Fibroblast of lung (primary cell): ENCODE measurements around the gene PRAMEF8. TPM values are rescaled to one million over a fixed set of nuclear protein-coding genes. Genes with fewer than 3 reads are reported as not detected.
"Not testable (repeated sequence)": the region's sequence is repeated elsewhere in the genome, so short reads cannot be mapped to it uniquely, and the experiment has no call there.

ENCODE experiments used
- DNase-seq, 2 donors: peaks; one replicate each; pipeline versions ENCODE4 v3.0.0 to v3.0.0-alpha.2; 2010; ENCODE audit warnings: low read depth in 2 of 2
- H2AFZ ChIP-seq: 2 replicates; pipeline ENCODE4 v1.5.1; 2012; ENCODE audit warnings: low read length, control low read depth, inconsistent platforms
- H3K27ac ChIP-seq: 2 replicates; pipeline ENCODE4 v1.5.1; 2011; ENCODE audit warnings: low read length, control low read depth; ENCODE audit not compliant: insufficient read depth
- H3K27me3 ChIP-seq: 2 replicates; pipeline ENCODE4 v1.5.1; 2011; ENCODE audit warnings: mild to moderate bottlenecking, low read length; ENCODE audit not compliant: control insufficient read depth, insufficient read depth
- H3K36me3 ChIP-seq: 2 replicates; pipeline ENCODE4 v1.5.1; 2011; ENCODE audit warnings: low read length; ENCODE audit not compliant: control insufficient read depth, insufficient read depth
- H3K4me1 ChIP-seq: 2 replicates; pipeline ENCODE4 v1.5.1; 2011; ENCODE audit warnings: low read length; ENCODE audit not compliant: control insufficient read depth, insufficient read depth; ENCODE audit errors: extremely low read depth
- H3K4me2 ChIP-seq: 2 replicates; pipeline ENCODE4 v1.5.1; 2011; ENCODE audit warnings: low read length, control low read depth; ENCODE audit not compliant: insufficient read depth; ENCODE audit errors: extremely low read depth
- H3K4me3 ChIP-seq, 4 experiments: fragments of 200-600 bp in 1 of 4; sonication (generic) in 1 of 4; replicated peaks in 1 of 4; 2 replicates each; pipeline ENCODE4 v1.5.1; 2011 to 2016; ENCODE audit warnings: low read length in 4 of 4, low read depth in 3 of 4, mild to moderate bottlenecking in 3 of 4, control low read depth in 2 of 4, inconsistent platforms in 1 of 4, mixed read lengths in 1 of 4; ENCODE audit not compliant: insufficient read depth in 1 of 4; ENCODE audit errors: control extremely low read depth in 1 of 4
- H3K79me2 ChIP-seq: 2 replicates; pipeline ENCODE4 v1.5.1; 2012; ENCODE audit warnings: mild to moderate bottlenecking, low read length, inconsistent platforms; ENCODE audit not compliant: control insufficient read depth, insufficient read depth
- H3K9ac ChIP-seq: 2 replicates; pipeline ENCODE4 v1.5.1; 2011; ENCODE audit warnings: mild to moderate bottlenecking, low read length, control low read depth; ENCODE audit not compliant: insufficient read depth
- H3K9me3 ChIP-seq: 2 replicates; pipeline ENCODE4 v1.5.1; 2012; ENCODE audit warnings: low read depth, low read length; ENCODE audit not compliant: control insufficient read depth, insufficient read depth
- H4K20me1 ChIP-seq: 2 replicates; pipeline ENCODE4 v1.5.1; 2011; ENCODE audit warnings: low read length; ENCODE audit not compliant: control insufficient read depth, insufficient read depth; ENCODE audit errors: extremely low read depth
- polyA minus RNA-seq: library from RNA; depleted of rRNA, polyadenylated mRNA; stranded (reverse); fragments of >200 nt; gene quantifications from 2 replicates; pipeline ENCODE4 v1.2.3, GENCODE V29; 2011; ENCODE audit warnings: low replicate concordance
- polyA plus RNA-seq, 2 donors: library from polyadenylated mRNA; depleted of rRNA in 1 of 2; stranded (reverse) in 1 of 2; unstranded in 1 of 2; fragments of >200 nt; gene quantifications; 2 replicates each; pipeline ENCODE4 v1.2.1, GENCODE V29; 2011 to 2012; ENCODE audit warnings: missing spikeins in 1 of 2
- total RNA-seq: library from RNA; depleted of rRNA; stranded (reverse); fragments of >200 nt; gene quantifications from 2 replicates; pipeline ENCODE4 v1.2.1, GENCODE V29; 2014

Gene PRAMEF8
- not detected in 2 replicates for total RNA-seq
- polyA plus RNA-seq = not detected in 2 replicates
- polyA plus RNA-seq (2012) = not detected in 2 replicates
- not detected in 2 replicates for polyA minus RNA-seq

DNA sequence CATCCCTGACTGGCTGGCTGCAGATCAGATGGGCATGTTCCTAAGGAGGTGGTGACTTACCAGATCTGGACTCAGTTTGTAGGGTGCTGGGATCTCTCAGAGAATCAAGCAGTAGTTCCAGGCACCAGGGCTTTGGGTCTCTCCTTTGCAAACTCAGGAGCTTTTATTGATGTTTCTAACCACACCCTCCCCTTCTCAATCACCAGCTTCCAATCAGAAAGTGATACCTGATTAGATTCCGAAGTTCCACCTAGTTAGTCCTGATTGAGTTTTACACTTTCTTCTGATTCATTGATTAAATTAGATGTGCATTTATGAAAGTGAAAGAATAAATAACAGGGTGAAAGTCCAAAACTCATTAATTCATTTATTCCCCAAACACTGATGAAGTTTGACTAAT lies at the start of gene PRAMEF8:
Gene PRAMEF8 (minus strand): TSS at position 101 of the 400 bp plus-strand sequence. CDS start 1,046 bp downstream, outside the sequence.
- H4K20me1 ChIP-seq, H2AFZ ChIP-seq, DNase-seq, H3K36me3 ChIP-seq, H3K4me3 ChIP-seq, H3K9ac ChIP-seq, H3K79me2 ChIP-seq, H3K4me2 ChIP-seq, H3K4me1 ChIP-seq, H3K9me3 ChIP-seq, H3K27ac ChIP-seq, H3K27me3 ChIP-seq: not testable (repeated sequence)

DNA sequence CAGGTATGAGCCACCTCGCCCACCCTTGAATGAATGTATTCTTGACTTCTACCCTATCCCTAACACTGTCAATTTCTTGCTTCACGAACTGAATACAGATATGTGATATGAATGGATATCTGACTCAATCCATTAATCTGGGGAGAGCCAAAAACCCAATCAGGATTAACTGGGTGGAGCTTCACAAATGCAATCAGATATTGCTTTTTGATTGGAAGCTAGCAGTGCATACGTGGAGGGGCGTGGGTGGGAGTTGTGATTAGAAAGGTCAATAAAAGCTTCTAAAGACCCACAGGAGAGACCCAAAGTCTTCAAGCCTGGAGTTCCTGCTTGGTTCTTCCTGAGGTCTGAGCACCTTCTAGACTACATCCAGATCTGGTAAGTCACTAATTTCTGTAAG lies 30.3 kb upstream of the PRAMEF8 start, which contains the start of gene PRAMEF15:
Gene PRAMEF15 (plus strand): TSS at position 301 of the 400 bp plus-strand sequence. CDS start 2,827 bp downstream, outside the sequence.
- not testable (repeated sequence) for DNase-seq, H3K4me3 ChIP-seq, H3K27me3 ChIP-seq, H3K4me2 ChIP-seq, H2AFZ ChIP-seq, H4K20me1 ChIP-seq, H3K9me3 ChIP-seq, H3K9ac ChIP-seq, H3K4me1 ChIP-seq, H3K36me3 ChIP-seq, H3K27ac ChIP-seq, H3K79me2 ChIP-seq

DNA sequence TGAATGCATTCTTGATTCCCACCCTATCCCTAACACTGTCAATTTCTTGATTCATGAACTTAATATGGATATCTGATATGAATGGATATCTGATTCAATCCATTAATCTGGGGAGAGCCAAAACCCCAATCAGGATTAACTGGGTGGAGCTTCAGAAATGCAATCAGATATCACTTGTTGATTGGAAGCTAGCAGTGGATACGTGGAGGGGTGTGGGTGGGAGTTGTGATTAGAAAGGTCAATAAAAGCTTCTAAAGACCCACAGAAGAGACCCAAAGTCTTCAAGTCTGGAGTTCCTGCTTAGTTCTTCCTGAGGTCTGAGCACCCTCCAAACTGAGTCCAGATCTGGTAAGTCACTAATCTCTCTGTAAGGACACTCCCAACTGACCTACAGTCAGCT lies 18.3 kb upstream of the PRAMEF8 start, which contains the start of gene PRAMEF33:
Gene PRAMEF33 (plus strand): TSS at position 301 of the 400 bp plus-strand sequence. CDS start 2,416 bp downstream, outside the sequence.
- not testable (repeated sequence) for H3K27ac ChIP-seq, DNase-seq, H3K27me3 ChIP-seq, H3K4me1 ChIP-seq, H3K9me3 ChIP-seq, H3K9ac ChIP-seq, H3K36me3 ChIP-seq, H4K20me1 ChIP-seq, H2AFZ ChIP-seq, H3K79me2 ChIP-seq, H3K4me3 ChIP-seq, H3K4me2 ChIP-seq

DNA sequence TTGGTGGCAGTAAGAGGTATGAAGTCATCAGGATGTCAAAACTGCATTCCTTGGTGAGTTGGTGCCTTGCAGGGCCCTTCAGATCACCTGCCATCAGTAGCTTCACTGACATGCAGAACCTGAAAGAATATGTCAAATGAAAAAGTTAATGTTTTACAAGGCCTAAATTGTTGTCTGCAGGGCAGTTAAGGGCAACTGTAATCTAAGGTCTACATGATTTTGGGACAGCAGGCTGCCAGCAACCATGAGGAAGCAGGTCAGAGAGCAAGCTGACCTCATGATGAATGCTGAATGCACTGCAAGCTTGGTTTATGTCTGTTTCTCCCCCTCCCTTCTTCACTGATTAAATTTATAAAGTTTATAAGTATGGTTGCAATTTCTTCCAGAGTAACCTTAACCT lies 17.3 kb upstream of the PRAMEF8 start:
- not testable (repeated sequence) for H3K27me3 ChIP-seq, H2AFZ ChIP-seq, H3K4me1 ChIP-seq, H3K4me2 ChIP-seq, H3K79me2 ChIP-seq, H3K4me3 ChIP-seq, H3K9ac ChIP-seq, H4K20me1 ChIP-seq, H3K27ac ChIP-seq, H3K9me3 ChIP-seq, DNase-seq, H3K36me3 ChIP-seq

DNA sequence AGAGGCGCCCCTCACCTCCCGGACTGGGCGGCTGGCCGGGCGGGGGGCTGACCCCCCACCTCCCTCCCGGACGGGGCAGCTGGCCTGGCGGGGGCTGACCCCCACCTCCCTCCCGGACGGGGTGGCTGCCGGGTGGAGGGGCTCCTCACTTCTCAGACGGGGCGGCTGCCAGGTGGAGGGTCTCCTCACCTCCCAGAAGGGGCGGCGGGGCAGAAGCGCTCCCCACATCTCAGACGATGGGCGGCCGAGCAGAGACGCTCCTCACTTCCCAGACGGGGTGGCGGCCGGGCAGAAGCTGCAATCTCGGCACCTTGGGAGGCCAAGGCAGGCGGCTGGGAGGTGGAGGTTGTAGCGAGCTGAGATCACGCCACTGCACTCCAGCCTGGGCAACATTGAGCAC lies 13.8 kb upstream of the PRAMEF8 start:
- not testable (repeated sequence) for DNase-seq, H3K9ac ChIP-seq, H3K4me1 ChIP-seq, H3K27ac ChIP-seq, H3K4me3 ChIP-seq, H4K20me1 ChIP-seq, H3K36me3 ChIP-seq, H3K9me3 ChIP-seq, H3K27me3 ChIP-seq, H3K4me2 ChIP-seq, H3K79me2 ChIP-seq, H2AFZ ChIP-seq

DNA sequence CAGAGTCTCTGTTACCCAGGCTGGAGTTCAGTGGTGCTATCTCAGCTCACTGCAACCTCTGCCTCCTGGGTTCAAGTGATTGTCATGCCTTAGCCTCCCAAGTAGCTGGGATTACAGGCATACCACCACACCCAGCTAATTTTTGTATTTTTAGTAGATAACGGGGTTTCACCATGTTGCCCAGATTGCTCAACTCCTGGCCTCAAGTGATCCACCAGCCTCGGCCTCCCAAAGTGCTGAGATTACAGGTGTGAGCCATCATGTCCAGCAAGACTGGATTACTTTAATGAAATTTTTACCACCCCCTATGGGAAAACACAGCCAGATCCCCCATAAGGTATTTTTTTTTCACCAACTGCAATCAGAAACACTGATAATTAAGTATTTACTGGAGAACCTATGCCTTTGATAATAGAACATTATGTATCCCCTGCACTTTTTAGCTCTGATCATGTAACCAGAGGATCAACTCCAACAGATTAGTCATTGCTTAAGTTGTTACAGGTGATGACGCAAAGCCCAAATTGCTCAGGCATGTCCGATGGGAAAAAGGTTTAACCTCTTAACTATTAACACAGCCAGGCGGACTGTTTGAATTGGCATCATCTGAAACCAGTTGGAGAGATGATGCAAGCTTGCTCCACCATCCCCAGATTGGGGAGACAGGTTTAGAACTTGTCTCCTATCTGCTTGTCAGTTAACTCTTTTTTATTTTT lies 12.4 kb upstream of the PRAMEF8 start:
- not testable (repeated sequence) for H3K4me3 ChIP-seq, H3K4me2 ChIP-seq, H3K79me2 ChIP-seq, H3K36me3 ChIP-seq, DNase-seq, H3K9me3 ChIP-seq, H3K27ac ChIP-seq, H3K4me1 ChIP-seq, H3K27me3 ChIP-seq, H4K20me1 ChIP-seq, H2AFZ ChIP-seq, H3K9ac ChIP-seq

DNA sequence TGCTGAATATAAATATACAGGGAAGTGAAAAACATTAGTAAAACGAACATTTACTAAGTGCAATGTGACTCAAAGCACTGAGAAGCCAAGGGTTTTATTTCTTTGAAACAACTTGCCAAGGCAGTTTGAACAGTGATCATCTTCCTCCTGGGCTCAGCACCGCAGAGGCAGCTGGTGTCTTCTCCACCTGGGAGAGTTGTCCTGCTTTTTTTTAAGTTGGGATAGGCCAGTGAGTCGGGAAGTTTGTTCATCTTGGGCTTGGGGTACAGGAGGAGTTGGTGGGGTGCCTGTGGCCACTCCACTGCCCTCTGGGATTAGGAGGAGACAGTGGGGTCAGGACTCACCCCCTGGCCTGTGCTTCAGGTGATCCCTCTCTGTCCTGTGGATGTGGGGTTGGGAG lies 4.1 kb upstream of the PRAMEF8 start:
- not testable (repeated sequence) for DNase-seq, H3K9me3 ChIP-seq, H3K4me1 ChIP-seq, H3K36me3 ChIP-seq, H3K9ac ChIP-seq, H3K4me3 ChIP-seq, H3K79me2 ChIP-seq, H3K27me3 ChIP-seq, H3K27ac ChIP-seq, H3K4me2 ChIP-seq, H2AFZ ChIP-seq, H4K20me1 ChIP-seq
